ENCODE results near the gene DCP1A. TPM values are rescaled to one million over a fixed set of nuclear protein-coding genes. Genes with fewer than 3 reads are reported as not detected.
"Not testable (repeated sequence)": the region's sequence is repeated elsewhere in the genome, so short reads cannot be mapped to it uniquely, and the experiment has no call there.

The DCP1A gene
- polyA plus RNA-seq, 1 of the 3 experiments (the other 2 are of a cell fraction), result 12.9 TPM

DNA sequence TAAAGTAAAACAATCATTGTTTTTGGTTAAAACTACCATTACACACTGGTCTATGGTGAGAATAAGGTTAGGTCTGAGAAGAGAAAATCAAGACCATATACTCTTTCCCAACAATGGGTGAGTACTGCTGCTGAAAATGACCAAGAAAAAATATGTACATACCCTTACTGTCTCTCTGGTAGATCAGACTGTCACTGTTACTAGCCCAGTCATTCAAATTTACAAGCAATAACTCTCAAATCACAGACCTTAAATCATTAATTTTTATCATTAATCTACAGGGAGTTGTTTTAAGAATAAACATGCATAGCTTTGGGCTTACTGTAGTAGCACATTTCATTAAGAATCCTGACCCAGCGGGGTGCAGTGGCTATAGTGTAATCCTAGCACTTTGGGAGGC is 17.4 kb downstream of the DCP1A start:
- CTCF ChIA-PET, result interaction anchor here (0.9 kb wide), 1 partner anchor 11 kb away, joined by 3 read pairs; no protein-coding TSS in a partner anchor
- no peaks in the 10 kb centered on the region for H3K9me3 ChIP-seq
- DNase-seq, result no peak
- no peak overlapping the region for H3K4me3 ChIP-seq (ENCODE audit: low read depth in 2 of 2, low read length in 1 of 2)
- H3K36me3 ChIP-seq (replicated peaks in 1 of 2; ENCODE audit: control insufficient read depth in 1 of 2, insufficient read depth in 2 of 2, low read length in 1 of 2), result peaks cover 35 to 56% of the 10 kb centered on the region in 2 experiments
- TF ChIP-seq, protein P1, sequence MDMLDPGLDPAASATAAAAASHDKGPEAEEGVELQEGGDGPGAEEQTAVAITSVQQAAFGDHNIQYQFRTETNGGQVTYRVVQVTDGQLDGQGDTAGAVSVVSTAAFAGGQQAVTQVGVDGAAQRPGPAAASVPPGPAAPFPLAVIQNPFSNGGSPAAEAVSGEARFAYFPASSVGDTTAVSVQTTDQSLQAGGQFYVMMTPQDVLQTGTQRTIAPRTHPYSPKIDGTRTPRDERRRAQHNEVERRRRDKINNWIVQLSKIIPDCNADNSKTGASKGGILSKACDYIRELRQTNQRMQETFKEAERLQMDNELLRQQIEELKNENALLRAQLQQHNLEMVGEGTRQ (IDR thresholded peaks at IDR 0.05; ENCODE audit: borderline replicate concordance, low read depth, low read length), result no peak
- TF ChIP-seq, protein P2, sequence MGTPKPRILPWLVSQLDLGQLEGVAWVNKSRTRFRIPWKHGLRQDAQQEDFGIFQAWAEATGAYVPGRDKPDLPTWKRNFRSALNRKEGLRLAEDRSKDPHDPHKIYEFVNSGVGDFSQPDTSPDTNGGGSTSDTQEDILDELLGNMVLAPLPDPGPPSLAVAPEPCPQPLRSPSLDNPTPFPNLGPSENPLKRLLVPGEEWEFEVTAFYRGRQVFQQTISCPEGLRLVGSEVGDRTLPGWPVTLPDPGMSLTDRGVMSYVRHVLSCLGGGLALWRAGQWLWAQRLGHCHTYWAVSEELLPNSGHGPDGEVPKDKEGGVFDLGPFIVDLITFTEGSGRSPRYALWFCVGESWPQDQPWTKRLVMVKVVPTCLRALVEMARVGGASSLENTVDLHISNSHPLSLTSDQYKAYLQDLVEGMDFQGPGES (IDR thresholded peaks at IDR 0.05; ENCODE audit: low read depth, low read length), result no peak
- TF ChIP-seq FOXM1 (IDR thresholded peaks at IDR 0.05; ENCODE audit: low read depth), result no peak
- no peaks in the 10 kb centered on the region for H3K9me2 ChIP-seq
- peaks cover 90% of the 10 kb centered on the region for H3K79me2 ChIP-seq (ENCODE audit: insufficient read depth)
- no peak overlapping the region for H2AFZ ChIP-seq (ENCODE audit: low read depth)
- peaks cover 2 to 7% of the 10 kb centered on the region in 2 experiments; a peak in 1 of 4 replicates for H3K4me1 ChIP-seq (ENCODE audit: control insufficient read depth in 1 of 2, insufficient read depth in 2 of 2, low read depth in 1 of 2, low read length in 1 of 2)
- H4K20me1 ChIP-seq (ENCODE audit: insufficient read depth), result peaks cover 10% of the 10 kb centered on the region; the same call in 1 of the 2 replicates
- H3K27ac ChIP-seq (ENCODE audit: low read depth in 2 of 2, low read length in 1 of 2), result no peak overlapping the region
- H3F3A ChIP-seq (replicated peaks; ENCODE audit: insufficient read depth), result peaks cover 3% of the 10 kb centered on the region
- H3K27me3 ChIP-seq (ENCODE audit: insufficient read depth), result no peaks in the 10 kb centered on the region
- no peak overlapping the region for H3K9ac ChIP-seq
- no peak overlapping the region for H3K4me2 ChIP-seq
- 96% methylated on average over 1 of the region's 1 CpG for WGBS (ENCODE audit: low lambda C conversion rate)
- POLR2A ChIA-PET, result no interaction called here

DNA sequence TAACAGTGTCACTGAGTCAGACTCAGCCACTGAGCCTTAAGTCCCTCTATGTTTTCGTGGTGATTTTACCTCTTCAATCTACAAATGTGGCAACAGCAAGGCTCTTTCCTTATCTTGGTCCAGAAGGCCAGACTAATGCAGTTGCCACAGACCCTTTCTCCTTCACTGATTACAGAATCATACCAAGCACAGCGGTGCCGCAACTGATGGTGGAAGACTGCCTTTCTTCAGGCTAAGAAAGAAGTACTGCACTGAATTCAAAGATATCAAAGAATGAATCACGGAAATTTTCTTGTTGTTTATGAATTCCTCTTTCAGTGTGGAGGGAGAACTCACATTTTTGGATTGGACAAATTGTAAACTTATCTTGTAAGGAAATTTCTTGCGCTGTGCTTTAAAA is 18.6 kb downstream of the DCP1A start:
- no peak overlapping the region for H3K4me2 ChIP-seq
- WGBS (ENCODE audit: low lambda C conversion rate), result 92% methylated on average over 5 of the region's 5 CpGs
- TF ChIP-seq POLR2AphosphoS5 (IDR thresholded peaks at IDR 0.05; ENCODE audit: low read depth, low read length), result no peak
- no peak for TF ChIP-seq SIN3A (IDR thresholded peaks at IDR 0.05; ENCODE audit: borderline replicate concordance, low read depth, low read length)
- TF ChIP-seq YY1 (IDR thresholded peaks at IDR 0.05; ENCODE audit: low read depth), result no peak
- no peak for TF ChIP-seq NFIC (IDR thresholded peaks at IDR 0.05; ENCODE audit: borderline replicate concordance)
- no peak for TF ChIP-seq CHD2 (IDR thresholded peaks at IDR 0.05; ENCODE audit: low read length, partially characterized antibody)
- TF ChIP-seq MXI1 (IDR thresholded peaks at IDR 0.05; ENCODE audit: low read depth, low read length), result no peak
- TF ChIP-seq, protein P3, sequence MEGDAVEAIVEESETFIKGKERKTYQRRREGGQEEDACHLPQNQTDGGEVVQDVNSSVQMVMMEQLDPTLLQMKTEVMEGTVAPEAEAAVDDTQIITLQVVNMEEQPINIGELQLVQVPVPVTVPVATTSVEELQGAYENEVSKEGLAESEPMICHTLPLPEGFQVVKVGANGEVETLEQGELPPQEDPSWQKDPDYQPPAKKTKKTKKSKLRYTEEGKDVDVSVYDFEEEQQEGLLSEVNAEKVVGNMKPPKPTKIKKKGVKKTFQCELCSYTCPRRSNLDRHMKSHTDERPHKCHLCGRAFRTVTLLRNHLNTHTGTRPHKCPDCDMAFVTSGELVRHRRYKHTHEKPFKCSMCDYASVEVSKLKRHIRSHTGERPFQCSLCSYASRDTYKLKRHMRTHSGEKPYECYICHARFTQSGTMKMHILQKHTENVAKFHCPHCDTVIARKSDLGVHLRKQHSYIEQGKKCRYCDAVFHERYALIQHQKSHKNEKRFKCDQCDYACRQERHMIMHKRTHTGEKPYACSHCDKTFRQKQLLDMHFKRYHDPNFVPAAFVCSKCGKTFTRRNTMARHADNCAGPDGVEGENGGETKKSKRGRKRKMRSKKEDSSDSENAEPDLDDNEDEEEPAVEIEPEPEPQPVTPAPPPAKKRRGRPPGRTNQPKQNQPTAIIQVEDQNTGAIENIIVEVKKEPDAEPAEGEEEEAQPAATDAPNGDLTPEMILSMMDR (IDR thresholded peaks at IDR 0.05), result no peak
- no peak for TF ChIP-seq JUND (IDR thresholded peaks at IDR 0.05)
- peaks cover 92% of the 10 kb centered on the region for H3K79me2 ChIP-seq (ENCODE audit: insufficient read depth)
- no peaks in the 10 kb centered on the region for H3K9me3 ChIP-seq
- H3K9me2 ChIP-seq, result no peaks in the 10 kb centered on the region
- peaks cover 3% of the 10 kb centered on the region for H3F3A ChIP-seq (replicated peaks; ENCODE audit: insufficient read depth)
- ChIA-PET POLR2A (no interaction called here), CTCF (no interaction called here)
- no peak overlapping the region for H2AFZ ChIP-seq (ENCODE audit: low read depth)
- DNase-seq, result peak; percentile 19
- no peak overlapping the region; a peak in 1 of 4 replicates for H3K27ac ChIP-seq (ENCODE audit: low read depth in 2 of 2, low read length in 1 of 2)
- H3K36me3 ChIP-seq (replicated peaks in 1 of 2; ENCODE audit: control insufficient read depth in 1 of 2, insufficient read depth in 2 of 2, low read length in 1 of 2), result peaks cover 27 to 48% of the 10 kb centered on the region in 2 experiments
- H3K4me3 ChIP-seq (ENCODE audit: low read depth in 2 of 2, low read length in 1 of 2), result no peak overlapping the region
- H4K20me1 ChIP-seq (ENCODE audit: insufficient read depth), result peaks cover 10% of the 10 kb centered on the region; the same call in 1 of the 2 replicates
- H3K27me3 ChIP-seq (ENCODE audit: insufficient read depth), result no peaks in the 10 kb centered on the region
- H3K4me1 ChIP-seq (ENCODE audit: control insufficient read depth in 1 of 2, insufficient read depth in 2 of 2, low read depth in 1 of 2, low read length in 1 of 2), result peaks cover 6 to 10% of the 10 kb centered on the region in 2 experiments; a peak in 2 of 4 replicates
- H3K9ac ChIP-seq, result no peak overlapping the region

DNA sequence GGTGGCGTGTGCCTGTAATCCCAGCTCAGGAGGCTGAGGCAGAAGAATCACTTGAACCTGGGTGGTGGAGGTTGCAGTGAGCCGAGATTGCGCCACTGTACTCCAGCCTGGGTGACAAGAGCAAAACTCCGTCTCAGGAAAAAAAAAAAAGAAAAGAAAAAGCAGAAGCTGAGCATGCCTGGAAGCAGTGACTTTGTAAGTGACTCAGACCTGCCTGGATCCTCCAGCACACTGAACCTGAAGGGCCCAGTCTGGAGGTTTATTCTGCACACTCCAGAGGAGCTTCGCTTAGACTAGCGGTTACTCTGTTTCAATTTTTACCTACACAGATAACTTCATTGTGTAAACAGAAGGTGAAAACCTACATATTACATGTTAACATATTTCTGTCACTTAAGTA is 19.4 kb downstream of the DCP1A start:
- Histone ChIP-seq H3K79me2 (ENCODE audit: insufficient read depth) (peaks cover 92% of the 10 kb centered on the region), H3K36me3 (replicated peaks in 1 of 2; ENCODE audit: control insufficient read depth in 1 of 2, insufficient read depth in 2 of 2, low read length in 1 of 2) (peaks cover 24 to 40% of the 10 kb centered on the region in 2 experiments), H4K20me1 (ENCODE audit: insufficient read depth) (peaks cover 14% of the 10 kb centered on the region; the same call in 1 of the 2 replicates)
- DNase-seq; H3K9ac ChIP-seq; H3K4me1 ChIP-seq (ENCODE audit: control insufficient read depth in 1 of 2, insufficient read depth in 2 of 2, low read depth in 1 of 2, low read length in 1 of 2); H2AFZ ChIP-seq (ENCODE audit: low read depth); H3K27ac ChIP-seq (ENCODE audit: low read depth in 2 of 2, low read length in 1 of 2); H3K4me2 ChIP-seq; POLR2A ChIA-PET; H3K27me3 ChIP-seq (ENCODE audit: insufficient read depth); H3K9me2 ChIP-seq; H3K9me3 ChIP-seq; H3F3A ChIP-seq (replicated peaks; ENCODE audit: insufficient read depth); H3K4me3 ChIP-seq (ENCODE audit: low read depth in 2 of 2, low read length in 1 of 2): not testable (repeated sequence)
- 84% methylated on average over 6 of the region's 6 CpGs for WGBS (ENCODE audit: low lambda C conversion rate)
- CTCF ChIA-PET, result interaction anchor here (1.7 kb wide), 1 partner anchor 23 kb away, joined by 3 read pairs; no protein-coding TSS in a partner anchor

Measured in SK-N-SH (cell line).